B cell (primary cell): ENCODE results near the gene ZNF254. TPM values are rescaled to one million over a fixed set of nuclear protein-coding genes. Genes with fewer than 3 reads are reported as not detected.

Experiments
- ATAC-seq: fragments of 200-7000 bp; cut with Tn5 transposase; one replicate; pipeline ENCODE4 v1.10.0; 2021; ENCODE audit warnings: low read depth, mild to moderate bottlenecking, moderate number of reproducible peaks, moderate library complexity
- CTCF ChIA-PET: fragments of 350-600 bp; sonication (Branson Sonifier 250); formaldehyde crosslinking; loops from one replicate; lab custom pipeline; 2021; ENCODE audit warnings: antibody characterized with exemption, inconsistent platforms; lab: Charles Lee
- POLR2A ChIA-PET: fragments of 350-600 bp; sonication (Branson Sonifier 250); formaldehyde crosslinking; loops from one replicate; lab custom pipeline; 2021; ENCODE audit warnings: antibody characterized with exemption; lab: Charles Lee
- DNase-seq: peaks from one replicate; pipeline ENCODE4 v3.0.0; 2013
- H2AFZ ChIP-seq: 2 replicates; pipeline ENCODE4 v1.6.1; 2012; ENCODE audit warnings: mild to moderate bottlenecking, low read depth, low read length; ENCODE audit not compliant: insufficient read depth, poor library complexity, severe bottlenecking
- H3K27ac ChIP-seq, 2 donors: 1 replicate in 1 of 2; 2 replicates in 1 of 2; pipeline ENCODE4 v1.5.1; 2012 to 2013; ENCODE audit warnings: low read length in 2 of 2, mild to moderate bottlenecking in 2 of 2, moderate library complexity in 1 of 2
- H3K27me3 ChIP-seq, 4 experiments: fragments of 200-600 bp in 1 of 4; sonication (generic) in 1 of 4; replicated peaks in 1 of 4; 1 replicate in 2 of 4; 2 replicates in 2 of 4; pipeline versions ENCODE4 v1.6.1 to v1.7.0; 2013 to 2016; ENCODE audit warnings: low read length in 3 of 4, mild to moderate bottlenecking in 2 of 4, mixed read lengths in 1 of 4, moderate library complexity in 1 of 4; ENCODE audit not compliant: insufficient read depth in 4 of 4, control insufficient read depth in 3 of 4; ENCODE audit errors: control extremely low read depth in 1 of 4
- H3K36me3 ChIP-seq, 2 experiments: replicated peaks in 1 of 2; 1 replicate in 1 of 2; 2 replicates in 1 of 2; pipeline versions ENCODE4 v1.6.1 to v1.7.1; 2013; ENCODE audit warnings: low read length in 1 of 2; ENCODE audit not compliant: insufficient read depth in 2 of 2, control insufficient read depth in 1 of 2; ENCODE audit errors: control extremely low read depth in 1 of 2, extremely low read depth in 1 of 2
- H3K4me1 ChIP-seq, 2 donors: fragments of 200-600 bp in 1 of 2; sonication (generic) in 1 of 2; 1 replicate in 1 of 2; 2 replicates in 1 of 2; pipeline versions ENCODE4 v1.5.1 to v1.6.1; 2013 to 2017; ENCODE audit warnings: low read length in 2 of 2; ENCODE audit not compliant: control insufficient read depth in 2 of 2, insufficient read depth in 2 of 2
- H3K4me2 ChIP-seq: replicated peaks from 2 replicates; pipeline ENCODE3; 2012; ENCODE audit warnings: mild to moderate bottlenecking, low read depth, low read length; ENCODE audit not compliant: poor library complexity, severe bottlenecking
- H3K4me3 ChIP-seq, 5 experiments: fragments of 200-600 bp in 1 of 5; sonication (generic) in 1 of 5; 1 replicate in 3 of 5; 2 replicates in 2 of 5; pipeline versions ENCODE4 v1.5.1 to v1.7.0; 2011 to 2016; ENCODE audit warnings: low read length in 4 of 5, mild to moderate bottlenecking in 4 of 5, low read depth in 2 of 5, control low read depth in 1 of 5, moderate library complexity in 1 of 5; ENCODE audit not compliant: insufficient read depth in 1 of 5; ENCODE audit errors: control extremely low read depth in 1 of 5, extremely low read depth in 1 of 5
- H3K79me2 ChIP-seq: fragments of 200-600 bp; sonication (generic); one replicate; pipeline ENCODE4 v1.6.0; 2016; ENCODE audit warnings: low read length; ENCODE audit not compliant: control insufficient read depth, insufficient read depth
- H3K9ac ChIP-seq: fragments of 200-600 bp; sonication (generic); 2 replicates; pipeline ENCODE4 v1.6.1; 2017; ENCODE audit warnings: mild to moderate bottlenecking, low read length, moderate library complexity
- H3K9me3 ChIP-seq, 3 donors: one replicate each; pipeline versions ENCODE4 v1.6.1 to v1.7.1; 2013; ENCODE audit warnings: low read length in 2 of 3; ENCODE audit not compliant: control insufficient read depth in 2 of 3, insufficient read depth in 1 of 3; ENCODE audit errors: control extremely low read depth in 1 of 3
- H4K20me1 ChIP-seq: 2 replicates; pipeline ENCODE4 v1.6.0; 2012; ENCODE audit warnings: mild to moderate bottlenecking, low read length; ENCODE audit not compliant: insufficient read depth, control insufficient read depth, poor library complexity, severe bottlenecking
- H3K27ac Mint-ChIP-seq: one replicate; pipeline ENCODE4 v1.8.0; 2021; ENCODE audit warnings: mixed read lengths
- H3K27me3 Mint-ChIP-seq: one replicate; pipeline ENCODE4 v1.8.0; 2021; ENCODE audit warnings: mixed read lengths
- H3K4me1 Mint-ChIP-seq: one replicate; pipeline ENCODE4 v1.8.0; 2021; ENCODE audit warnings: mixed read lengths
- H3K4me3 Mint-ChIP-seq: one replicate; pipeline ENCODE4 v1.8.0; 2021; ENCODE audit warnings: mixed read lengths
- H3K9me3 Mint-ChIP-seq: one replicate; pipeline ENCODE4 v1.8.0; 2022; ENCODE audit warnings: mixed read lengths; ENCODE audit not compliant: insufficient read depth
- CTCF ChIP-seq: fragments of 200-600 bp; IDR thresholded peaks from one replicate; pipeline ENCODE4 v1.8.0; 2022; ENCODE audit warnings: antibody characterized with exemption, mild to moderate bottlenecking
- EZH2 ChIP-seq: IDR thresholded peaks from 2 replicates; pipeline ENCODE4 v1.6.1; 2012; ENCODE audit warnings: borderline replicate concordance, low read depth, mild to moderate bottlenecking, moderate library complexity, low read length; ENCODE audit not compliant: insufficient read depth, poor library complexity, severe bottlenecking
- WGBS: methylation state at CpG from one replicate; pipeline ENCODE4 v1.1.5; 2013; ENCODE audit warnings: missing lambda C conversion rate; ENCODE audit not compliant: insufficient coverage; 5-methylcytosine and 5-hydroxymethylcytosine counted together
- intact Hi-C: fragments of 100-400 bp; cut with micrococcal nuclease; formaldehyde crosslinking; loops from one replicate; pipeline ENCODE4 v1.10.0; 2022
- polyA plus RNA-seq: library from polyadenylated mRNA; depleted of rRNA; stranded (reverse); fragments of >200 nt; gene quantifications from 2 replicates; pipeline ENCODE4 v1.2.3, GENCODE V29; 2012
- total RNA-seq, 2 donors: library from RNA; stranded (reverse); fragments of 120-200 nt in 1 of 2; gene quantifications; 1 replicate in 1 of 2; 2 replicates in 1 of 2; pipeline versions ENCODE4 v1.2.3 to v1.2.4, GENCODE V29; 2013 to 2022

The ZNF254 gene
- total and polyA plus RNA-seq, 2 donors (not counting 1 experiment from before 2014, with no cell fraction given) = 4.2 to 28.8 TPM

GRCh38 chr19:24159707-24160106 is 72.7 kb downstream of the ZNF254 start:
- Mint-ChIP-seq H3K4me1 (no peaks in the 10 kb centered on the region), H3K9me3 (peaks cover 23% of the 10 kb centered on the region), H3K27ac (no peak overlapping the region), H3K27me3 (no peaks in the 10 kb centered on the region), H3K4me3 (no peak overlapping the region)
- Histone ChIP-seq H3K27me3 (no peaks in the 10 kb centered on the region), H3K4me1 (no peaks in the 10 kb centered on the region), H3K36me3 (peaks cover 0 to 2% of the 10 kb centered on the region in 2 experiments), H4K20me1 (no peaks in the 10 kb centered on the region), H3K79me2 (no peaks in the 10 kb centered on the region), H3K4me2 (no peak overlapping the region), H3K27ac (no peak overlapping the region), H3K4me3 (no peak overlapping the region), H3K9me3 (peaks cover 1 to 41% (median 29%) of the 10 kb centered on the region in 3 donors), H2AFZ (no peak overlapping the region), H3K9ac (no peak overlapping the region)
- POLR2A ChIA-PET = no interaction called here
- CTCF ChIA-PET = no interaction called here
- intact Hi-C loops = no loop called here
- 100% methylated on average over 2 of the region's 2 CpGs for WGBS
- DNase-seq (no peak), ATAC-seq (no peak)
- no peak for TF ChIP-seq CTCF
- TF ChIP-seq EZH2 = no peak

GRCh38 chr19:24166055-24166454 is 79.1 kb downstream of the ZNF254 start:
- Histone ChIP-seq H2AFZ (no peak overlapping the region), H3K4me1 (no peaks in the 10 kb centered on the region), H4K20me1 (no peaks in the 10 kb centered on the region), H3K36me3 (no peaks in the 10 kb centered on the region), H3K79me2 (no peaks in the 10 kb centered on the region), H3K9me3 (peaks cover 0 to 21% (median 17%) of the 10 kb centered on the region in 3 donors), H3K27ac (no peak overlapping the region), H3K4me3 (no peak overlapping the region), H3K4me2 (no peak overlapping the region), H3K9ac (no peak overlapping the region), H3K27me3 (no peaks in the 10 kb centered on the region)
- WGBS = 100% methylated on average over 2 of the region's 3 CpGs
- no peak overlapping the region for H3K27ac Mint-ChIP-seq
- DNase-seq (no peak), ATAC-seq (no peak)
- TF ChIP-seq EZH2 (no peak), CTCF (no peak)
- CTCF ChIA-PET = no interaction called here
- no peaks in the 10 kb centered on the region for H3K4me1 Mint-ChIP-seq
- intact Hi-C loops = no loop called here
- H3K9me3 Mint-ChIP-seq = peaks cover 14% of the 10 kb centered on the region
- no peaks in the 10 kb centered on the region for H3K27me3 Mint-ChIP-seq
- no peak overlapping the region for H3K4me3 Mint-ChIP-seq
- POLR2A ChIA-PET = no interaction called here
